ENCODE measurements around the gene IL10RA.

- TF ChIP-seq CTCF (IDR thresholded peaks at IDR 0.05) (no peak), POLR2A (IDR thresholded peaks at IDR 0.05) (no peak)
These were observed 37.1 kb upstream of the IL10RA start for GRCh38 chr11:117949062-117949461.
